CD4-positive, alpha-beta T cell (primary cell): Measurements from ENCODE around the gene TTC38. TPM values are rescaled to one million over a fixed set of nuclear protein-coding genes. Genes with fewer than 3 reads are reported as not detected.

ENCODE experiments used
- ATAC-seq: fragments of 200-7000 bp; cut with Tn5 transposase; one replicate; pipeline ENCODE4 v1.10.0; 2022; ENCODE audit warnings: mild to moderate bottlenecking; ENCODE audit not compliant: poor library complexity
- CTCF ChIA-PET: fragments of 350-600 bp; sonication (Branson Sonifier 250); formaldehyde crosslinking; loops from one replicate; lab custom pipeline; 2021; ENCODE audit warnings: antibody characterized with exemption, inconsistent platforms; lab: Charles Lee
- POLR2A ChIA-PET: fragments of 350-600 bp; sonication (Branson Sonifier 250); formaldehyde crosslinking; loops from one replicate; lab custom pipeline; 2021; ENCODE audit warnings: antibody characterized with exemption, inconsistent platforms; lab: Charles Lee
- DNase-seq, 14 experiments: peaks; one replicate each; pipeline ENCODE4 v3.0.0-alpha.2; 2013 to 2020; ENCODE audit warnings: mixed read lengths in 2 of 14
- H3K27ac ChIP-seq, 2 donors: one replicate each; pipeline versions ENCODE4 v1.5.1 to v1.7.0; 2013; ENCODE audit warnings: low read length in 2 of 2, low read depth in 1 of 2, mild to moderate bottlenecking in 1 of 2
- H3K27me3 ChIP-seq, 2 experiments: 1 replicate in 1 of 2; 2 replicates in 1 of 2; pipeline versions ENCODE4 v1.6.1 to v1.7.0; 2013; ENCODE audit warnings: low read length in 2 of 2, control low read depth in 1 of 2, mild to moderate bottlenecking in 1 of 2, moderate library complexity in 1 of 2; ENCODE audit not compliant: insufficient read depth in 2 of 2, control insufficient read depth in 1 of 2
- H3K36me3 ChIP-seq: one replicate; pipeline ENCODE4 v1.6.1; 2013; ENCODE audit warnings: low read length, control low read depth; ENCODE audit not compliant: insufficient read depth
- H3K4me1 ChIP-seq: one replicate; pipeline ENCODE4 v1.6.1; 2013; ENCODE audit warnings: low read length, control low read depth; ENCODE audit not compliant: insufficient read depth
- H3K4me3 ChIP-seq: one replicate; pipeline ENCODE4 v1.5.1; 2013; ENCODE audit warnings: mild to moderate bottlenecking, low read length, moderate library complexity
- H3K9me3 ChIP-seq, 2 experiments: 1 replicate in 1 of 2; 2 replicates in 1 of 2; pipeline versions ENCODE4 v1.6.1 to v1.7.0; 2013; ENCODE audit warnings: low read length in 2 of 2, mild to moderate bottlenecking in 2 of 2, control low read depth in 1 of 2, moderate library complexity in 1 of 2; ENCODE audit not compliant: control insufficient read depth in 1 of 2, insufficient read depth in 1 of 2
- H3K27ac Mint-ChIP-seq: one replicate; pipeline ENCODE4 v1.8.0; 2020; ENCODE audit warnings: mixed read lengths
- H3K27me3 Mint-ChIP-seq: one replicate; pipeline ENCODE4 v1.8.0; 2021; ENCODE audit warnings: mixed read lengths
- H3K36me3 Mint-ChIP-seq: one replicate; pipeline ENCODE4 v1.8.0; 2021; ENCODE audit warnings: low read depth, mixed read lengths
- H3K4me1 Mint-ChIP-seq: one replicate; pipeline ENCODE4 v1.8.0; 2021; ENCODE audit warnings: low read depth, mixed read lengths
- H3K4me3 Mint-ChIP-seq: one replicate; pipeline ENCODE4 v1.8.0; 2020; ENCODE audit warnings: mild to moderate bottlenecking, mixed read lengths
- H3K9me3 Mint-ChIP-seq: one replicate; pipeline ENCODE4 v1.8.0; 2020; ENCODE audit warnings: mixed read lengths
- CTCF ChIP-seq: fragments of 200-600 bp; IDR thresholded peaks from one replicate; pipeline ENCODE4 v1.8.0; 2022; ENCODE audit warnings: antibody characterized with exemption, mild to moderate bottlenecking
- intact Hi-C, 2 experiments: fragments of 100-400 bp; cut with DNase I in 1 of 2; cut with micrococcal nuclease in 1 of 2; formaldehyde crosslinking; loops; one replicate each; pipeline versions ENCODE4 v1.15.1 to v1.9.0; 2023 to 2025; cut with DNase I, micrococcal nuclease
- total RNA-seq, 174 experiments: library from RNA in 2 of 174; stranded (reverse) in 2 of 174; gene quantifications; one replicate each; pipeline ENCODE4 v1.2.3 and lab custom pipeline; 2021 to 2026

The TTC38 gene
- total RNA-seq, 2 experiments from 2014 or later, result 1.8 to 2.7 TPM

- H3K4me1 ChIP-seq, result peaks cover 4% of the 10 kb centered on the region
- ATAC-seq, result no peak
- Mint-ChIP-seq H3K36me3 (no peaks in the 10 kb centered on the region), H3K27ac (no peak overlapping the region), H3K4me3 (no peak overlapping the region), H3K4me1 (no peaks in the 10 kb centered on the region), H3K27me3 (no peaks in the 10 kb centered on the region), H3K9me3 (no peaks in the 10 kb centered on the region)
- H3K27me3 ChIP-seq, result no peaks in the 10 kb centered on the region
- intact Hi-C loops, result no loop called here
- no peak for TF ChIP-seq CTCF
- CTCF ChIA-PET, result interaction anchor here (0.8 kb wide), 1 partner anchor 323 kb away, joined by 3 read pairs; no protein-coding TSS in a partner anchor
- DNase-seq, result no peak
- no peaks in the 10 kb centered on the region for H3K36me3 ChIP-seq
- no peak overlapping the region for H3K27ac ChIP-seq
- H3K9me3 ChIP-seq, result no peaks in the 10 kb centered on the region
- no peak overlapping the region for H3K4me3 ChIP-seq
- POLR2A ChIA-PET, result interaction anchor here (1.2 kb wide), 1 partner anchor 316 kb away, joined by 3 read pairs; no protein-coding TSS in a partner anchor
These were observed 61.8 kb downstream of the TTC38 start for GRCh38 chr22:46329616-46330015.

- intact Hi-C loops, result no loop called here
- POLR2A ChIA-PET, result interaction anchor here (1.2 kb wide), 1 partner anchor 316 kb away, joined by 3 read pairs; no protein-coding TSS in a partner anchor
- Mint-ChIP-seq H3K36me3 (no peaks in the 10 kb centered on the region), H3K4me3 (no peak overlapping the region), H3K27me3 (no peaks in the 10 kb centered on the region), H3K27ac (no peak overlapping the region), H3K9me3 (no peaks in the 10 kb centered on the region), H3K4me1 (peaks cover 5% of the 10 kb centered on the region)
- H3K9me3 ChIP-seq, result no peaks in the 10 kb centered on the region
- H3K4me1 ChIP-seq, result peaks cover 10% of the 10 kb centered on the region
- H3K36me3 ChIP-seq, result no peaks in the 10 kb centered on the region
- no peak for DNase-seq
- CTCF ChIA-PET, result interaction anchor here (0.8 kb wide), 1 partner anchor 324 kb away, joined by 3 read pairs; no protein-coding TSS in a partner anchor
- no peak for ATAC-seq
- no peak overlapping the region for H3K27ac ChIP-seq
- H3K4me3 ChIP-seq, result no peak overlapping the region
- TF ChIP-seq CTCF, result no peak
- H3K27me3 ChIP-seq, result no peaks in the 10 kb centered on the region
These were observed 62.6 kb downstream of the TTC38 start for GRCh38 chr22:46330426-46330825.

GRCh38 chr22:46331496-46331895 lies 63.7 kb downstream of the TTC38 start:
- Mint-ChIP-seq H3K27me3 (no peaks in the 10 kb centered on the region), H3K4me3 (no peak overlapping the region), H3K27ac (no peak overlapping the region), H3K4me1 (peaks cover 8% of the 10 kb centered on the region), H3K36me3 (peaks cover 5% of the 10 kb centered on the region), H3K9me3 (no peaks in the 10 kb centered on the region)
- H3K27ac ChIP-seq, result no peak overlapping the region
- TF ChIP-seq CTCF, result no peak
- ChIA-PET POLR2A (no interaction called here), CTCF (no interaction called here)
- no peak overlapping the region for H3K4me3 ChIP-seq
- no peak for ATAC-seq
- peaks cover 13% of the 10 kb centered on the region for H3K4me1 ChIP-seq
- H3K27me3 ChIP-seq, result no peaks in the 10 kb centered on the region
- H3K9me3 ChIP-seq, result no peaks in the 10 kb centered on the region
- no peak for DNase-seq
- H3K36me3 ChIP-seq, result no peaks in the 10 kb centered on the region
- intact Hi-C loops, result no loop called here
